SU-DHL-6 (cell line): ENCODE measurements around the gene GARRE1.

ENCODE experiments used
- H2AFZ ChIP-seq: fragments of 200-600 bp; sonication (generic); 2 replicates; pipeline ENCODE4 v1.6.1; 2014; ENCODE audit warnings: low read depth, mild to moderate bottlenecking, moderate library complexity, mixed read lengths, antibody characterized with exemption, low read length; ENCODE audit not compliant: severe bottlenecking
- H3F3A ChIP-seq: fragments of 200-600 bp; shearing (Covaris generic); 2 replicates; pipeline ENCODE4 v1.6.0; 2016; ENCODE audit warnings: antibody characterized with exemption, mild to moderate bottlenecking; ENCODE audit not compliant: insufficient read depth
- H3K27ac ChIP-seq: fragments of 200-600 bp; sonication (generic); 2 replicates; pipeline ENCODE4 v1.5.1; 2016; ENCODE audit warnings: low read depth, mild to moderate bottlenecking, low read length, moderate library complexity, mixed read lengths
- H3K27me3 ChIP-seq: fragments of 200-600 bp; sonication (generic), shearing (Covaris generic); 2 replicates; pipeline ENCODE4 v1.6.0; 2014; ENCODE audit warnings: mild to moderate bottlenecking, low read length
- H3K36me3 ChIP-seq: fragments of 200-600 bp; sonication (generic); 2 replicates; pipeline ENCODE4 v1.6.1; 2014; ENCODE audit warnings: mild to moderate bottlenecking, low read length, mixed read lengths
- H3K4me2 ChIP-seq: fragments of 300-600, 200-600 bp; shearing (Covaris generic), sonication (generic); 2 replicates; pipeline ENCODE4 v1.6.0; 2014; ENCODE audit warnings: low read length, low read depth, mild to moderate bottlenecking; ENCODE audit not compliant: poor library complexity, severe bottlenecking
- H3K4me3 ChIP-seq: fragments of 200-600 bp; sonication (generic); 2 replicates; pipeline ENCODE4 v1.5.1; 2014; ENCODE audit warnings: antibody characterized with exemption, low read length, mild to moderate bottlenecking, mixed read lengths; ENCODE audit not compliant: insufficient read depth, poor library complexity, severe bottlenecking
- H3K79me2 ChIP-seq: fragments of 200-600 bp; sonication (generic); 2 replicates; pipeline ENCODE4 v1.6.1; 2014; ENCODE audit warnings: mild to moderate bottlenecking, low read length, moderate library complexity; ENCODE audit not compliant: insufficient read depth
- H3K9ac ChIP-seq: fragments of 200-600 bp; sonication (generic); 2 replicates; pipeline ENCODE4 v1.7.0; 2014; ENCODE audit warnings: mild to moderate bottlenecking, low read length
- H3K9me2 ChIP-seq: fragments of 200-600 bp; sonication (generic); replicated peaks from 2 replicates; pipeline ENCODE4 v1.6.1; 2014; ENCODE audit warnings: low read length; ENCODE audit not compliant: insufficient read depth
- H3K9me3 ChIP-seq: fragments of 200-600 bp; sonication (generic); 2 replicates; pipeline ENCODE4 v1.6.1; 2014; ENCODE audit warnings: low read length, mixed read lengths; ENCODE audit not compliant: insufficient read depth
- H4K20me1 ChIP-seq: fragments of 200-600 bp; sonication (generic); 2 replicates; pipeline ENCODE4 v1.6.1; 2014; ENCODE audit warnings: low read depth, mild to moderate bottlenecking, antibody characterized with exemption, low read length, moderate library complexity, mixed read lengths
- EZH2phosphoT487 ChIP-seq: fragments of 200-600 bp; sonication (generic), shearing (Covaris generic); conservative IDR thresholded peaks from 2 replicates; pipeline ENCODE4 v1.6.1; 2018; ENCODE audit warnings: mild to moderate bottlenecking, antibody characterized with exemption, low read length, moderate library complexity, mixed read lengths
- TF ChIP-seq, protein P1 (sequence below): fragments of 200-600 bp; sonication (generic); IDR thresholded peaks from one replicate; pipeline ENCODE4 v1.5.1; 2017; ENCODE audit warnings: antibody characterized with exemption, mild to moderate bottlenecking, low read length, moderate library complexity; ENCODE audit not compliant: insufficient read depth, poor library complexity, severe bottlenecking

Gene GARRE1

DNA sequence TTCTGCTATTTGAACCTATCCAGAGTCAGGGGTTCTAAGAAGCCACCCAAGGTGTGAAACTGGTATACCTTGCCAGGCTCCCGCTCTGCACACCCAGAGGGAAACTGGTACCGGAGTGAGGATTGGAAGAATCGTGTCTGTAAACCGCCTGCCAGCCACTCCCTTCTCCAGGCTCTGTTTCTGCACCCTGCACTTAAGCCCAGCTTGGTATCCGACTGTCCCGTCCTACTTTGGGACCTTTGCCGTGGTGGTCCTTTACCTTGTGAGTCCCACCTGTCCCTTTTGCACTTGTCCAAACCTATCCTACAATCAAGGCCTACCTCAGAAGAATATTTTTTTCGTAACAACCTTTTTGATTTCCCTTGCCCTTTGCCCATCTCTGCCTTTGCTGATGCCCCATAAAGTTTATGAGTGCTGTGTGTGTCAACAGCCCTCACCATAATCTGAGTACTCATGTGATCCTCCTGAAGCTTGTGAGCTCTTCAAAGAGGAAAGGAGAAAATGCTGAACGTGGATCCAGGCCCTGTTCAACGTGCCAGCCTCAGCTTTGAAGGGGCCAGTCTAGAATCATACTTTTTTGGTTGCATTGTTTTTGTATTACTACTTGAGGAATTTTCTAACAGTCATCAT is 44.7 kb downstream of the GARRE1 start:
- no peaks in the 10 kb centered on the region for H3K9me2 ChIP-seq
- peaks cover 5% of the 10 kb centered on the region; the same call in 1 of the 2 replicates for H3K36me3 ChIP-seq
- no peaks in the 10 kb centered on the region for H3F3A ChIP-seq
- no peaks in the 10 kb centered on the region for H4K20me1 ChIP-seq
- H3K9ac ChIP-seq = no peak overlapping the region
- no peaks in the 10 kb centered on the region for H3K27me3 ChIP-seq
- no peaks in the 10 kb centered on the region for H3K79me2 ChIP-seq
- no peak overlapping the region for H3K27ac ChIP-seq
- H3K9me3 ChIP-seq = no peaks in the 10 kb centered on the region
- H3K4me3 ChIP-seq = no peak overlapping the region
- no peak overlapping the region for H3K4me2 ChIP-seq
- TF ChIP-seq EZH2phosphoT487 = no peak
- TF ChIP-seq, protein P1, sequence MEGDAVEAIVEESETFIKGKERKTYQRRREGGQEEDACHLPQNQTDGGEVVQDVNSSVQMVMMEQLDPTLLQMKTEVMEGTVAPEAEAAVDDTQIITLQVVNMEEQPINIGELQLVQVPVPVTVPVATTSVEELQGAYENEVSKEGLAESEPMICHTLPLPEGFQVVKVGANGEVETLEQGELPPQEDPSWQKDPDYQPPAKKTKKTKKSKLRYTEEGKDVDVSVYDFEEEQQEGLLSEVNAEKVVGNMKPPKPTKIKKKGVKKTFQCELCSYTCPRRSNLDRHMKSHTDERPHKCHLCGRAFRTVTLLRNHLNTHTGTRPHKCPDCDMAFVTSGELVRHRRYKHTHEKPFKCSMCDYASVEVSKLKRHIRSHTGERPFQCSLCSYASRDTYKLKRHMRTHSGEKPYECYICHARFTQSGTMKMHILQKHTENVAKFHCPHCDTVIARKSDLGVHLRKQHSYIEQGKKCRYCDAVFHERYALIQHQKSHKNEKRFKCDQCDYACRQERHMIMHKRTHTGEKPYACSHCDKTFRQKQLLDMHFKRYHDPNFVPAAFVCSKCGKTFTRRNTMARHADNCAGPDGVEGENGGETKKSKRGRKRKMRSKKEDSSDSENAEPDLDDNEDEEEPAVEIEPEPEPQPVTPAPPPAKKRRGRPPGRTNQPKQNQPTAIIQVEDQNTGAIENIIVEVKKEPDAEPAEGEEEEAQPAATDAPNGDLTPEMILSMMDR = no peak
- H2AFZ ChIP-seq = no peak overlapping the region

- no peaks in the 10 kb centered on the region for H3K27me3 ChIP-seq
- no peaks in the 10 kb centered on the region for H4K20me1 ChIP-seq
- H2AFZ ChIP-seq = no peak overlapping the region
- no peak overlapping the region for H3K4me2 ChIP-seq
- H3K4me3 ChIP-seq = no peak overlapping the region
- peaks cover 5% of the 10 kb centered on the region; the same call in 1 of the 2 replicates for H3K36me3 ChIP-seq
- no peaks in the 10 kb centered on the region for H3K79me2 ChIP-seq
- no peak overlapping the region for H3K27ac ChIP-seq
- H3K9ac ChIP-seq = no peak overlapping the region
- H3F3A ChIP-seq = no peaks in the 10 kb centered on the region
- TF ChIP-seq, protein P1 = no peak
- TF ChIP-seq EZH2phosphoT487 = no peak
- no peaks in the 10 kb centered on the region for H3K9me3 ChIP-seq
- no peaks in the 10 kb centered on the region for H3K9me2 ChIP-seq
Observed at GRCh38 chr19:34299576-34299975, 45.2 kb downstream of the GARRE1 start.

GRCh38 chr19:34300380-34300779 is 46.0 kb downstream of the GARRE1 start:
- no peak overlapping the region for H3K27ac ChIP-seq

More at GRCh38 chr19:34300380-34300779, 46.0 kb downstream of the GARRE1 start:
- no peaks in the 10 kb centered on the region for H3K9me3 ChIP-seq
- H3K27me3 ChIP-seq = no peaks in the 10 kb centered on the region
- H2AFZ ChIP-seq = no peak overlapping the region
- H4K20me1 ChIP-seq = no peaks in the 10 kb centered on the region
- TF ChIP-seq, protein P1 = no peak
- TF ChIP-seq EZH2phosphoT487 = no peak
- no peak overlapping the region for H3K4me2 ChIP-seq
- H3K9me2 ChIP-seq = no peaks in the 10 kb centered on the region
- no peak overlapping the region for H3K9ac ChIP-seq
- no peaks in the 10 kb centered on the region for H3F3A ChIP-seq
- no peak overlapping the region for H3K4me3 ChIP-seq
- H3K36me3 ChIP-seq = peaks cover 5% of the 10 kb centered on the region; the same call in 1 of the 2 replicates
- H3K79me2 ChIP-seq = no peaks in the 10 kb centered on the region
